Progenitor cell of endocrine pancreas (in vitro differentiated cells): ENCODE results near the gene AP3D1. TPM values are rescaled to one million over a fixed set of nuclear protein-coding genes. Genes with fewer than 3 reads are reported as not detected.

Source experiments
- DNase-seq: peaks from one replicate; pipeline ENCODE4 v3.0.0; 2021; ENCODE audit warnings: low spot score; ENCODE audit not compliant: unreplicated experiment
- H3K27ac Mint-ChIP-seq: 2 replicates; pipeline ENCODE4 v1.8.0; 2021; ENCODE audit warnings: mild to moderate bottlenecking, moderate library complexity, mixed read lengths
- H3K27me3 Mint-ChIP-seq: 2 replicates; pipeline ENCODE4 v1.8.0; 2021; ENCODE audit warnings: mixed read lengths
- H3K36me3 Mint-ChIP-seq: 2 replicates; pipeline ENCODE4 v1.8.0; 2022; ENCODE audit warnings: mixed read lengths; ENCODE audit not compliant: insufficient read depth
- H3K4me1 Mint-ChIP-seq: 2 replicates; pipeline ENCODE4 v1.8.0; 2021; ENCODE audit warnings: low read depth, mixed read lengths
- H3K4me3 Mint-ChIP-seq: 2 replicates; pipeline ENCODE4 v1.8.0; 2021; ENCODE audit warnings: low read depth, mild to moderate bottlenecking, moderate library complexity, mixed read lengths
- H3K9me3 Mint-ChIP-seq: 2 replicates; pipeline ENCODE4 v1.8.0; 2021; ENCODE audit warnings: low read depth, mixed read lengths
- total RNA-seq: library from RNA; stranded (reverse); gene quantifications from 2 replicates; pipeline ENCODE4 v1.2.1, GENCODE V29; 2021
- TF ChIP-seq, protein P1 (sequence below): fragments of 200-600 bp; sonication (generic); IDR thresholded peaks from one replicate; pipeline ENCODE4 v1.5.0; 2021; ENCODE audit warnings: antibody characterized with exemption, mild to moderate bottlenecking; ENCODE audit not compliant: unreplicated experiment

The AP3D1 gene
- total RNA-seq, 1 donor from 2014 or later = 131 TPM

DNA sequence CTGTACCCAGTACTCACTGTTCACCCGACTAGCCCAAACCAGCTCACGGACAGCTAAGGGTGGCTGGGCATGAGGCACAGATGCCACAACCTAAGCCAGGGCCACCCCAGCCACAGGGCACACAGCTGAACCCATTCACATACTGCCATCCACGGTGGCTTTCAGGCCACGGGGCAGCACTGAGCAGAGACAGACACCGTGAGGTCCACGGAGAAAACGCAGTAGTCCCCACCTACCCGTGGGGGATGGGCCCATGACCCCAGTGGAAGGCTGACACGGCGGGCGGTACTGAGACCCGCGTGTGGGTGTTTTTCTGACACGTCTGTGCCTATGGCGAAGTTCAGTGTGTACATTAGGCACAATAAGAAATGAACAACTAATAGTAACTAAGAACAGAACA, 29.1 kb downstream of the AP3D1 start:
- H3K4me3 Mint-ChIP-seq = no peak overlapping the region
- H3K9me3 Mint-ChIP-seq = no peaks in the 10 kb centered on the region
- TF ChIP-seq, protein P1, sequence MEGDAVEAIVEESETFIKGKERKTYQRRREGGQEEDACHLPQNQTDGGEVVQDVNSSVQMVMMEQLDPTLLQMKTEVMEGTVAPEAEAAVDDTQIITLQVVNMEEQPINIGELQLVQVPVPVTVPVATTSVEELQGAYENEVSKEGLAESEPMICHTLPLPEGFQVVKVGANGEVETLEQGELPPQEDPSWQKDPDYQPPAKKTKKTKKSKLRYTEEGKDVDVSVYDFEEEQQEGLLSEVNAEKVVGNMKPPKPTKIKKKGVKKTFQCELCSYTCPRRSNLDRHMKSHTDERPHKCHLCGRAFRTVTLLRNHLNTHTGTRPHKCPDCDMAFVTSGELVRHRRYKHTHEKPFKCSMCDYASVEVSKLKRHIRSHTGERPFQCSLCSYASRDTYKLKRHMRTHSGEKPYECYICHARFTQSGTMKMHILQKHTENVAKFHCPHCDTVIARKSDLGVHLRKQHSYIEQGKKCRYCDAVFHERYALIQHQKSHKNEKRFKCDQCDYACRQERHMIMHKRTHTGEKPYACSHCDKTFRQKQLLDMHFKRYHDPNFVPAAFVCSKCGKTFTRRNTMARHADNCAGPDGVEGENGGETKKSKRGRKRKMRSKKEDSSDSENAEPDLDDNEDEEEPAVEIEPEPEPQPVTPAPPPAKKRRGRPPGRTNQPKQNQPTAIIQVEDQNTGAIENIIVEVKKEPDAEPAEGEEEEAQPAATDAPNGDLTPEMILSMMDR = no peak
- peaks cover 7% of the 10 kb centered on the region for H3K36me3 Mint-ChIP-seq
- no peaks in the 10 kb centered on the region for H3K27me3 Mint-ChIP-seq
- no peak for DNase-seq
- no peak overlapping the region for H3K27ac Mint-ChIP-seq
- no peaks in the 10 kb centered on the region for H3K4me1 Mint-ChIP-seq

DNA sequence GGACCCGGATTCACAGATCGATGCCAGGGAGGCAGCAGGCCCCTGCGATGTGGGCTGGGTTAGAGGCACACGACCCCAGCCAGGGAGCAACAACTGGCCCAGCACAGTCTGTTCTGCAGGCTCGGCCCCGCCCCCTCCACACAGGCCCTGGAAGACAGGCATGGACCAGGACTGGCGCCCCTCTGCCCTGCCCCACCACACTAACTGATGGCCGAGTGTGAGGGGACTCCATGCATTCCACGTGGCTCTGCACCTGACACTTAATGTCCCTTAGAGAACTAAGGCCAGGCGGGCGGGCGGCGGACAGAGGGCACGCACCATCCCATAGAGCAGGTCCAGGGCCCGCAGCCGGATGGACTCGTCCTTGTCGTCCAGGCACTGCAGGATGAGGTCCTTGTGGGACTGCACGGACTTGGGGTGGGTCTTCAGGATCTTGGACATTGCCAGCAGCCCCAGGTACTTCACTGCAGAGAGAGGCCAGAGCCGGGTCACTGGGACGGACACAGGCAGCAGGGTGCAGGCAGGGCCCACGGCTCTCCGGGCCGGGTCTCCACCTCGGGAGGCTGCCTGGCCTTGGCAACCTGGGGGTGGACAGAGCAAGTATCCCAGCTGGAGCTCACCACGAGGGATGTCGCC, 29.8 kb downstream of the AP3D1 start:
- no peak overlapping the region for H3K27ac Mint-ChIP-seq
- H3K9me3 Mint-ChIP-seq = no peaks in the 10 kb centered on the region
- H3K27me3 Mint-ChIP-seq = no peaks in the 10 kb centered on the region
- peaks cover 7% of the 10 kb centered on the region for H3K36me3 Mint-ChIP-seq
- TF ChIP-seq, protein P1 = no peak
- H3K4me1 Mint-ChIP-seq = no peaks in the 10 kb centered on the region
- no peak overlapping the region for H3K4me3 Mint-ChIP-seq
- DNase-seq = no peak

DNA sequence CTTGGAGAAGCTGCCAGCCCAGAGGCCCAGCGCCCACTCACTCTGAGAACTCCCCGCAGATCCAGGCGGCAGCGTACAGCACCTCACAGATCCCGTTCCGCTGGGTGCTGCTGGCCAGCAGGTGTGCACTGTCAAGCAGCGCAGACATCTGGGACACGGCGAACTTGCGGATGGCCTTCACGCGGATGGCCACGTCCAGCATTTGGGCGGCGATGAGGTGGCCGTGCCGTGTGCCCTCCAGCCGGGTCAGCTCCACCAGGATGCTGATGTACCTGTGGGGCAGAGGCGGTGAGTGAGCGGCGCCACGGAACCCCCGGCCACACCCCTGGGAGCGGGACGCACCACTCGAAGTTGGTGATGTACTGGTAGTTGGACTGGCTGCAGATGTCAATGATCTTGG, 30.5 kb downstream of the AP3D1 start:
- Mint-ChIP-seq H3K36me3 (peaks cover 7% of the 10 kb centered on the region), H3K4me3 (no peak overlapping the region), H3K9me3 (no peaks in the 10 kb centered on the region), H3K4me1 (no peaks in the 10 kb centered on the region), H3K27me3 (no peaks in the 10 kb centered on the region), H3K27ac (no peak overlapping the region)
- TF ChIP-seq, protein P1 = no peak
- DNase-seq = no peak

DNA sequence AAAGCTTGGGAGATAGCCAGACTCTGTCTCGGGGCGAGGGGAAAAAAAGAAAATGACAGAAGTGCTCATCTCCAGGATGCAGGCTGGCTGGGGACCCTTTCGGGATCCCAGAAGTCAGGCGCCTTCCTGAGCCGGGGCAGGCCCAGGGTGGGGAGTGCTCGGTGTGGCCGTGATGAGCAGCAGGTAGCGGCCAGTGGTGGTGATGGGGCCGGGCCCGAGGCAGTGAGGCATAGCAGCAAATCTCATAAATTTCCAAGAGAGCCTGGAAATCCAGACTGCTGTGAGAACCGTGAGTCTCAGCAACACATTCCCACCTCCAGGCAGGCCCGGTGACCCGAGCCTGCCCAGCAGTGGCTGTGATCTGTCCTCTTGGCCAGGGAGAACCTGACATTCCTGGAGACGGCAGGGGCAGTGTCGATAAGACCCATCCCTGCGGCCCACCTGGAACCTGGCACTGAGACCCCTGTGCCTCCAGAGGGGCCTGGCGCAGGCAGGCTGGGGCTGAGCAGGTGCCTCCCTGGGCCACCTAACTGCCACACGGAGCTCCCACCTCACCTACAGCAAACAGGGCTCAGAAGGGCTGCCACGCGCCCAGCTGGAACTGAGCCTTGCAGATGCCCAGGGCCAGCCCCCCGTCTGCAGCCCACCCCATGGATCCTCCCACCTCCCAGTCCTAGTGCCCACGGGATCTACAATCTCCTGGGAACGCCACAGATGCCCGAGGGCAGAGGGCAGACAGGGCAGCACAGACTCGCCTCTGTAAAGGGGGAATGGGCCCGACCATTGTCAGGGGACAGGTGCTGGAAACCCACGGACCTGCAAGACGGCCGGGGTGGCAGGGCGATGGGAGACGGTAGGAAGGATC, 31.2 kb downstream of the AP3D1 start:
- TF ChIP-seq, protein P1 = no peak
- Mint-ChIP-seq H3K4me1 (no peaks in the 10 kb centered on the region), H3K27me3 (no peaks in the 10 kb centered on the region), H3K36me3 (peaks cover 12% of the 10 kb centered on the region), H3K9me3 (no peaks in the 10 kb centered on the region), H3K4me3 (no peak overlapping the region), H3K27ac (no peak overlapping the region)
- no peak for DNase-seq

DNA sequence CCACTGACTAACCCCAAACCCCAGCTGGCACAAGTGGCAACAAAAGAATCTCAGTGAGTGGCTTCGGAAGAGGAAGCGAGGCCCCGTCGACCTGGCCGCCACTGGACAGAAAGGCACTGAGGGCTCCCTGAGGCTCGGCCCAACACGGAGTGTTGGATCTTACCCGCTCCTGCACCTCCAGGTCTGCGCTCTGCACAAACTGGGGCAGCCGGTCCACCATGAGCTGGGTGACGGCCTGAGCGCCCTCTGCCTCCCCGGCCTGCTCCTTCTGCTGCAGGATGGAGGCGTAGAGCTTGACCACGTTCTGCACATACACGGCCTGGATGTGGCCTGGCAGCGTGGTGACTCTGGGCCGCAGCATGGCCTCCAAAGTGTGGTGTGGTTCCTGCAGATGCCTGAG, 32.9 kb downstream of the AP3D1 start:
- Mint-ChIP-seq H3K4me1 (no peaks in the 10 kb centered on the region), H3K9me3 (no peaks in the 10 kb centered on the region), H3K4me3 (no peak overlapping the region), H3K27me3 (no peaks in the 10 kb centered on the region), H3K27ac (peak overlapping the region; percentile 84), H3K36me3 (peaks cover 17% of the 10 kb centered on the region)
- TF ChIP-seq, protein P1 = no peak
- DNase-seq = no peak
